Inflammatory macrophage treated with lipopolysaccharide for 1 hour (primary cell): Measurements from ENCODE around the gene TMSB10.
"Not testable (repeated sequence)": the region's sequence is repeated elsewhere in the genome, so short reads cannot be mapped to it uniquely, and the experiment has no call there.

Source experiments
- DNase-seq, 2 donors: peaks; one replicate each; pipeline ENCODE4 v3.0.0-alpha.2; 2020 to 2022

TMSB10 gene

DNA sequence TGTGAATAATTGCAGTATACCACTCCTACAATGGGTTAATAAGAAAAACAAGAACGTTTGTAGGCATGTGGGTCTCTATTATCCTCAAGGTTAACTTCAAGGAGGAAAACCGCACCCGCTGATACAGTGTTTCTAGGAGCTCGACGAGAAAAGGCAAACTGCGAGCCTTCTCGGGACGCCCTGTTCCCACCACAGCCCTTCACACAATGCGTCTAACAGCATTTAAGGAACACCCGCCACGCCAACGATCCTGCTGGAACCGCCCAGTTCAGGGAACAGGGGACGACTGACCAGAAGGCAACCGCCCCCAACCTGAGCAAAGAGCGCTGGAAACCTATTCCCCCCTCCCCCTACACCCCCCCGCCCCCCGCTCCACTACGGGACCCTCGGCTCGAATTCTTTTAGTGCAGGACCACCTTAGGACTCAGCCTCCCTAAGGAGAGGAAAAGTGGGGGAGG is 710 bp upstream of the TMSB10 start:
- DNase-seq = peak; percentile 76 to 82

DNA sequence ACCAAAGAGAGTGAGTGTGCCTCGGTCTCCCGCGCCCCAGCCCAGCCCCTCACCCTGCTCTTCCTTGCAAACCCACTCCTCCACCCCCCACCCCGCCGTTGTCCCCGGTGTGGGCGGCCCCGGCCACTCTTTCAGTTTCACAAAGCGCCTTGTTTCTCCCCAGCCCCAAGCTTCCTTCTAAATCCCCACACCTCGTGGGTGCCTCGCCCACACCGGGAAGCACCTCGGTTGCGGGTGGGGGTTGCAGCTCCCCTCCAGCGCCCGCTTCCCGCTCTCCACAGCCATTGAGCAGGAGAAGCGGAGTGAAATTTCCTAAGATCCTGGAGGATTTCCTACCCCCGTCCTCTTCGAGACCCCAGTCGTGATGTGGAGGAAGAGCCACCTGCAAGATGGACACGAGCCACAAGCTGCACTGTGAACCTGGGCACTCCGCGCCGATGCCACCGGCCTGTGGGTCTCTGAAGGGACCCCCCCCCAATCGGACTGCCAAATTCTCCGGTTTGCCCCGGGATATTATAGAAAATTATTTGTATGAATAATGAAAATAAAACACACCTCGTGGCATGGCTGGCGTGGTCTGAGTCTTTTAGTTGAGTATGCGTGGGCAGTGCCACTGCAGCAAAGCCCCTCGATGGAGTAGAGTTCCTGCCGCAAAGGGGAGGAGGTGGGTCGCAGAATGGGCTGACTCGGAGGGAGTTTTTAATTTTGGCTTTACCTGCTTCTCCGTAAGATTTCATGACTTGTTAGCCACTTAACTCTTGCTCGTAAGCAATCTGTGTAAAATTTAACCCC is 848 bp downstream of the TMSB10 start:
- peak; percentile 82 to 90 for DNase-seq

DNA sequence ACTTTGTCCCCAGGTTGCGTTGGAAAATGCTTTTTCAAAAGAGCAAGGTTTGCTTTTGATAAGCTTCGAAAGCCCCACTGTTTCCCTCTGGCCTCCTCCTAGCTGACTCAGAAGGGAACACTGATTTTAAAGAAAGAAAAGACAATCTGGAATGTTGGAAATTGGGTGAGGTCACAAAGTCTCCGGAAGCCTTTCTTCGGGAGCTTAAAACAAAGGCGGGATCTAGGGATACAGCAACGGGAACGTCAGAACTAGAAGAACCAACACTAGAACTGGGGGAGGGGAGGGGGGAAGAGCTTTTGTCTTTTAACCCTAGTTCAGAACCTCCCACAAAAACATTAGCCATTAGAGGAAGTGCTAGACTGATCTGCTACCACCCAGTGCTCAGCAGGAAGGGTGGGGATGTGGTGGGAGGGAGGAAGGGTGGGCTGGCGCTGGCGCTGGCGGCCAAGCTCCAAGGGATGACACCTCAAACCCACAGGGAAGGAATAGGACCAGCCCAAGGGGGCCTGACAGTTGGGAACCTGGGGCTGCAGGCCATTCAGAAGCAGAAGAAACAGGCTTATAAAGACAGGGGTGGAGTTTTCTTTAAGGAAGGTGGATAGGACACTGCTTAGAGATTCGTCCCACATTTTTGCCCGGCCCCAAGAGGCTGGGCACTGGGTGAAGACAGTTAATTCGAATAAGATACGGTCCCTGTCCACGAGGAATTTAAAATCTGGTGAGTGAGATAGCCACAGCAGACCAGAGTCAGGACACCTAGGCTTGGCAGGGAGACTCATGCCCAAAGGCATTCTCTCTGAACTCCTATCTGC is 1.7 kb downstream of the TMSB10 start:
- DNase-seq = peak; percentile 87 to 96

DNA sequence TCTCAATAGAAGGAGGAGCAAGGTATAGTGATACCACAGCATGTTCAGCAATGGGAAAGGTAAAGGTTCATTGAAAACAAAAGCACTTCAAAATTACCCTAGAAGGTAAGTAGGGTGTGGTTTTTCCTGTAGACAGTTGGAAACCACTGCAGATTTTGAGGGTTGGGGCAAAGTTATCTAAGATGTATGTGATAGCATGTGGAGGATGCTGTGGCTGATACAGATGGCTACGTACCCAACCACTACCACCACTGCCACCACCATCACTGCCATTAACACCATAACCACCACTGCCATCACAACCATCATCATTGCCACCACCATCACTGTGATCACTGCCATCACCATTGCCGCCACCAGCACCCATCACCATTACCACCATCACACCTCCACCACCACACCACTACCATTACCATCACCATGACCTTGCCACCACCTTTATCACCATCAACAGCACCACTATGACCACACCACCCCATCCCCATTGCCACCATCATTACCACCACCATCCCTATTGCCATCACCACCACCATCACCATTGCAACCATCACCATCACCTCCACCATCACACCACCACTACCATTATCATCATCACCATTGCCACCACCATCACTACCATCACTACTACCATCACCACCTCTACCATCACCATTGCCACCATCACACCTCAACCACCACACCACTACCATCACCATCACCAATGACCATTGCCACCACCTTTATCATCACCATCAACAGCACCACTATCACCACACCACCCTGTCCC is 3.7 kb downstream of the TMSB10 start:
- DNase-seq = no peak

DNA sequence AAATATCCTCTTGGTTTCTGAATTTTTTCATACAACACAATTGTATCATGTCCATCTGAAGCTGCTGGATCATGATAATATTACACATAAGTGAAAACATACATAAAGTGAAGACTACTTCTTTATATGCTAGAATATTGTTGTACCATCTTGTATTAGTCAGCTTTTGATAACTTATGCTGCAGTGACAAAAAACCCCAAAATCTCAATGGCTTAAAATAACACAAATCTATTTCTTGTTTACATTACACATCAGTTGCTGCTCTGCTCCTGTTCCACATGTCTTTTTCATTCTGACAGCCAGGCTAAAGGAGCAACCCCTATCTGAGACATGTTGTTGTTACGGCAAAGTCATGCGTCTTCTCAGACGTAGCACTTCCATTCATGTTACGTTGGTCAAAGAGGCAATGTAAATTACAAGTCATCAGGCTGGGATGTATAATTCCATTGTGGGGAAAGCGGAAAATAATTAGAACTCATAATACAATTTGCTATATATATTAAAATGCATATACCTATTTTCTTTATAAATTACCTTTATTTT is 5.8 kb downstream of the TMSB10 start:
- no peak for DNase-seq

- DNase-seq = no peak
Observed at GRCh38 chr2:84912984-84913383, 7.5 kb downstream of the TMSB10 start.

GRCh38 chr2:84914334-84914733 is 8.9 kb downstream of the TMSB10 start:
- no peak for DNase-seq

GRCh38 chr2:84915675-84916074 is 10.2 kb downstream of the TMSB10 start:
- not testable (repeated sequence) for DNase-seq

DNA sequence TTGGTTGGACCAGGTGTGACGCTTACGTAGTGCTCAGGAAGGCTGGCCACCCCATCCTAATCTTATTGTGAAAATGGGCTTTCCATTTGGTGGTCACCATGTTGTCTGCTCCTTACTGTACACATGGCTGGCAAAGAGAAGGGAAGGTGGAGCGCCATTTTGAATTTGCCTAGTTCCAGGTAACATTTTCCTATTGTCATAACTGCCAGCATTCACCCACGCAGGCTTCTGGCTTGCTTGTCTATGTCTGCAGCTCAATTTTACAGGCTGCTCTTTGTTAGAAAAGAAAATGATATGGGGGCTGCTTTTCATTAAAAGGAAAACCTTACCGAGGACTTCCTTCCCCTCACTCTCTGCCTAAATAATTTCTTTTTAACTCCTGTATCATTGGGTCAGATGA is 12.4 kb downstream of the TMSB10 start:
- DNase-seq = not testable (repeated sequence)

DNA sequence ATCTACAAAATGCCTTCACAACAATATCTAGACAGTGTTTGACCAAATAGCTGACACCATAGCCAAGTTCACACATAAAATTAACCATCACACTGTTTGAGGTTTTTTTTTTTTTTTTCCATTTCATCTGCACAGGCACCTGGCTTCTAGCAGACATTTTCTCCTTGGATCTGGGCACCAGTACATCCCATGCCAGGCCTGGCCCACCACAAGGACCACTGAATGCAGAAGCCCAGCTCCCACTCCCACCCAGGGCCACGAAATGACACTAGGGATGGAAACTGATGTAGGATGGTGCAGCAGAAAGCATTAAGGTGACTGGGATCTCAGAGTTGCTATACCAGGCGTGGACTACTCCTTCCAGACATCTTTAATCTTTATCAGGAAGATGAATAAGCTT is 13.0 kb downstream of the TMSB10 start:
- no peak for DNase-seq

DNA sequence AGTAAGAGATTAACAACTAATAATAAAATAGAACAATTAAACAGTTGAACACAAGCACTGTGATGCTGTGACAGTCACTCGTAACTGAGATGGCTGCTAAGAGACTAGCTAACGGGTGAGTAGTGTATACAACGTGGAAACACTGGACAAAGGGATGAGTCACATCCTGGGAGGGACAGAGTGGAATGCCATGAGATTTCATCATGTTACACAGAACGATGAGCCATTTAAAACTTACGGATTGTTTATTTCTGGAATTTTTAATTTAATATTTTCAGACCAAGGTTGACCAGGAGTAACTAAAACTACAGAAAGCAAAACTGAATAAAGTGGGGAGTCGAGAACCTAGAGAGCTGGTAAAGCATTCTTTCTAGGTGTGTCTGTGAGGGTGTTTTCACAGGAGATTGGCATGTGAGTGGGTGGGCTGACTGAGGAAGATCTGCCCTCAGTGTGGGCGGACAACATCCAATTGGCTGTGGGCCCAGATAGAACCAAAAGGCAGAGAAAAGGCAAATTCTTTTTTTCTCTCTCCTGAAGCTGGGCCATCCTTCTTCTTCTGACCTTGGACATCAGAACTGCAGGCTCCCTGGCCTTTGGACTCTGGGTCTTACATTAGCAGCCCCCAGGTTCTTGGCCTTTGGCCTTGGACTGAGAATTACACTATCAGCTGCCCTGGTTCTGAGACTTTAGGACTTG is 14.6 kb downstream of the TMSB10 start:
- peak; percentile 86 to 93 for DNase-seq

GRCh38 chr2:84923009-84923408 is 17.6 kb downstream of the TMSB10 start:
- DNase-seq = no peak

- DNase-seq = peak; percentile 86 to 93
Observed at GRCh38 chr2:84924173-84925106, 19.0 kb downstream of the TMSB10 start.

- DNase-seq = no peak
Observed at GRCh38 chr2:84925336-84925723, 19.9 kb downstream of the TMSB10 start.

DNA sequence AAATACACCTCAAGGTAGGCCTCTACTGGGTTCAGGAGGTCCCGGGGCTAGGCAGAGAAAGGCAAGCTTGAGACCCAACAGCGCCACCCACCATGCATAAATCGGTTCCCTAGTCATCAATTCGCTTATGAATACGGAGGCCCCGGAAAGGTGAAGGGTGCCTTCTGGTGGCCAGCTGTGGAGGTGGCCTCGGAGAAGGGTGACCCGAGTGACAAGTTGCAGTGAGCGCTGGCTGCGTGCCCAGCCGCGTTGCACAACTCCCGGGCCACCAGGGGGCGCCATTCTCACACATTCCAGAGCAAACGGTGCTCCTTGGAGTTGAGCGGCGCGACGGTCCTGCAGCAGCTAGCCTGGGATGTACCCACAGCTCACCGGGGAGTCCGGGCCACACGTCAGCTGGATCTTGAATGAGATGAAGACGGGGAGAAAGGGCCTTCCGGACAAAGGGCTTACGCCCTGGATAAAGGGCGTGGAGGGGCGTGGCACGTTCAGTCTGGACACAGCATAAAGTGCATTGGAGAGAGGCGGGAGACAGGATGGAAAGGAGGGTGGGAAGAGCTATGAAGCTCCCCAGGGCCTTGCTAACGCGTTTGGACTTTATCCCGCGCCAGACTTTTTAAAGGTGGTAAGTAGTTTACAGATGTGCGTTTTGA is 20.4 kb downstream of the TMSB10 start:
- peak; percentile 94 to 99 for DNase-seq

DNA sequence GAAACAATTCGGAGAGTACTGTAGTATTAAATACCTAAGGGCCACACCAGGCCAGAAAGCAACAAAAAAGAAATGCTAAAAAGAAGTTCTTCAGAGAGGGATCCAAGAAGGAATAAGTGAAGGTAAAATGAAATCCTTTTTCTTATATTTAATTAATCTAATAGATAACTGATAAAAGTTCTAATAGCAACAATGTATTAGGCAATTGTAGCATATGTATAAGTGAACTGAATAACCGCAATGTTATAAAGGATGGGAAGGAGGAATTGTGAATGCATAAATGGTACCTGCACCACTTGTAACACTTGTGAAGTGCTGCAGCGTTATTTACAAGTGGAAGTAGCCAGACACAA is 21.8 kb downstream of the TMSB10 start:
- no peak for DNase-seq

DNA sequence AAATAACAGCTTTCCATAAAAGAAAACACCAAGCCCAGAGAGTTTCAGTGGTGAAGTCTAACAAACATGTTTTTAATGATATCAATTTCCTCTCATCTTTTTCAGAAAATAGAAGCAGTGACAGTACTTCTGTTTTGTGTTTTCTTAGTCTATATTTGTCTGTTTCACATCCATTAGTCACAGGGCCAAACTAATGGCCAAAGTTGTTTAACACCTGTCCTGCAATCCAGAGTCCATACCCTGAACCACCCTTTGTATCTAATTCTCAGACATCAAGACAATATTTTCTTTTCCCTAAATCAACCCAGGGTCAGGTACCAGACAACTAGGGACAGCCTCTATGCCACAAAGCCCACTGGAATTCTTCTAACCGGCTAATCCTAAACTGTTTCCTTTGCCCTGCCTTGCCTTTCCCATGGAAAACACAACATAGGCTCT is 25.9 kb downstream of the TMSB10 start:
- DNase-seq = no peak

- DNase-seq = peak; percentile 26 to 33
Observed at GRCh38 chr2:84938194-84938879, 32.9 kb downstream of the TMSB10 start.

DNA sequence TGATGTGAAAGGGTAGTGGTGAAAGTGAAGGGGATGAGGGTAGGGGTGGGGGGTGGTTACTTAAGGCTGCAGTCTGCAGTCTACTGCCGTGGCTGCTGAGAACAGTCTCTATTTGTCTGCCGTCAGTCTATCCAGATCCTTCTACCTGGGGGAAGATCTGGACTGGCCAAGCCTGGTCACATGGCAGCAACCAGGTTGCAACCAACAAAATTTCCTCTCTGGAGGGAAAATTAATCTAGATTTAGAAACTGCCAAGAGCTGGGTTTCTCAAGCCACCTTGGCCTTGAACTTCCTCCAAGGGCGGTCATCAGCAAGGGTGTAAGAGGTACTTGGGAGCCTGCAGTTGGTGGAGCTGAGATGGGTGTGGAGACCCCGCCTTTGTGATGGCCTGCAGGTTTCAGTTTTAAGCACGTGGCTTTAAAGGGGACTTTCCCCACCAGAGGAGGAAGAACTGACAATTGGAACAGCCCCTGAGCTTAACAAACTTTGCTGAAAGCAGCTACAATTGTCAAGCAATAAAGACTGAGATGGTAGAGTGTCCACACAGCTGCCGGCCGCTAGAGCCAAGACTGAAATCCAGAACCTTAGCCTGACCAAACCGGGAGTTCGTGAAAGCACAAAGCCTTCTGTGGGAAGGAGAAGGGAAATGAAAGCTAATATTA is 34.1 kb downstream of the TMSB10 start:
- DNase-seq = peak; percentile 83 to 95
